Epithelial cell of esophagus (primary cell): Measurements from ENCODE around the gene PCNP.
"Not testable (repeated sequence)": the region's sequence is repeated elsewhere in the genome, so short reads cannot be mapped to it uniquely, and the experiment has no call there.

Experiments used
- DNase-seq: peaks from one replicate; pipeline ENCODE4 v3.0.0; 2010; ENCODE audit warnings: low read depth
- H3K4me3 ChIP-seq: 2 replicates; pipeline ENCODE4 v1.5.1; 2011; ENCODE audit warnings: mild to moderate bottlenecking, low read length, control low read depth
- TF ChIP-seq, protein P1 (sequence below): IDR thresholded peaks from 2 replicates; pipeline ENCODE4 v1.5.1; 2011; ENCODE audit warnings: low read depth, mild to moderate bottlenecking, low read length, control low read depth, inconsistent platforms; ENCODE audit not compliant: insufficient read depth; ENCODE audit errors: missing control alignments

The PCNP gene

DNA sequence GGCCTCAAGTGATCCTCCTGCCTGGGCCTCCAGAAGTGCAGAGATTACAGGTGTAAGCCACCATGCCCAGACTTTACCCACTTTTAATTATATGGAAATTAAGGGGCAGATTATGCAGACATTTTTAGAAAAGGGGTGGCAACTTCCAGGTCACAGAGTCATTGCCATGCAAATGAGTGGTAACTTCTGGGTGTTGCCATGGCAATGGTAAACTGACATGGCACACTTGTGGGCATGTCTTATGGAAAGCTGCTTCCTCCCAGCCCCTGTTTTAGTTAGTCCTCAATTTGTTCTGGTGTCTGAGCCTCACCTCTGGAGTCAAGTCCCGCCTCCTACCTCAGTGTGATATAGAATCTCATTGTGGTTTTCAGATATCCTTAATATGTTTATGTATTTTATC lies 49.7 kb downstream of the PCNP start:
- TF ChIP-seq, protein P1, sequence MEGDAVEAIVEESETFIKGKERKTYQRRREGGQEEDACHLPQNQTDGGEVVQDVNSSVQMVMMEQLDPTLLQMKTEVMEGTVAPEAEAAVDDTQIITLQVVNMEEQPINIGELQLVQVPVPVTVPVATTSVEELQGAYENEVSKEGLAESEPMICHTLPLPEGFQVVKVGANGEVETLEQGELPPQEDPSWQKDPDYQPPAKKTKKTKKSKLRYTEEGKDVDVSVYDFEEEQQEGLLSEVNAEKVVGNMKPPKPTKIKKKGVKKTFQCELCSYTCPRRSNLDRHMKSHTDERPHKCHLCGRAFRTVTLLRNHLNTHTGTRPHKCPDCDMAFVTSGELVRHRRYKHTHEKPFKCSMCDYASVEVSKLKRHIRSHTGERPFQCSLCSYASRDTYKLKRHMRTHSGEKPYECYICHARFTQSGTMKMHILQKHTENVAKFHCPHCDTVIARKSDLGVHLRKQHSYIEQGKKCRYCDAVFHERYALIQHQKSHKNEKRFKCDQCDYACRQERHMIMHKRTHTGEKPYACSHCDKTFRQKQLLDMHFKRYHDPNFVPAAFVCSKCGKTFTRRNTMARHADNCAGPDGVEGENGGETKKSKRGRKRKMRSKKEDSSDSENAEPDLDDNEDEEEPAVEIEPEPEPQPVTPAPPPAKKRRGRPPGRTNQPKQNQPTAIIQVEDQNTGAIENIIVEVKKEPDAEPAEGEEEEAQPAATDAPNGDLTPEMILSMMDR = no peak
- no peak for DNase-seq
- H3K4me3 ChIP-seq = no peak overlapping the region

DNA sequence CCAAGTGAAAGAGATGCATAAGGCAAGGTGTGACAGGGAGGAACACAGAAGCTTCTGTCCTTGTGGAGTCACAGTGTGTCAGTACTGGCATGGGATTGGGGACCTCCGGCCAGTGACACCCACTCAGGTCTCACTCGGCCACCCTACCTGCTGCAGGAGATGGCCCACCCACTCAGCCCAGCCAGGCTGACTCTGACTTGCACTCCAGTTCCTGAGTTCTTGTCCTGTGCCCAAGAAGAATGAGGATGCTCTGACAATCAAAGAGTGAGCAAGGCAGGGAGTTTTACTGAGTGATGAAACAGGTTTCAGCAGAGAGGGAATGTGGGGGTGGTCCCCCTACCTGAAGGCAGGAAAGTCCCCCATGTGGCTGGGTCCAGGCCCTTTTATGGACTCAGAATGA lies 50.9 kb downstream of the PCNP start:
- no peak for DNase-seq
- TF ChIP-seq, protein P1 = no peak

DNA sequence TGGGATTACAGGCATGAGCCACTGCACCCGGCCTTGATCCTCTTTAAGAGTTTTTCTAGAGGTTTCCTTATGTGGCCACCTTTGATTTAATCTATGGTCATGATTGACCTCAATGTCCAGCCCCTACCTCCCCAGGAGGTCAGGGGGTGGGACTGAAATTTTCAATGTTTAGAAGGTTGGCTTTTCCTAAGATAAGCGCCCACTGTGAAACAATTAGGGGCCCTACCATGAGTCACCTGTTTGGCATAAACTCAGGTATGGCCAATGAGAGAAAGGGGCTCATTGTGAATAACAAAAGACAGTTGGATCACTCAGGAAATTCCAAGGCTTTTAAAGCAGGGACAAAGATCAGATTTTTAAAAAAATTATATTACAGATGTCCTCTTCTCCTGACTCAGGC lies 51.9 kb downstream of the PCNP start:
- no peak overlapping the region for H3K4me3 ChIP-seq
- TF ChIP-seq, protein P1 = no peak
- DNase-seq = no peak

More for the DNA sequence above, 50.9 kb downstream of the PCNP start:
- no peak overlapping the region for H3K4me3 ChIP-seq

DNA sequence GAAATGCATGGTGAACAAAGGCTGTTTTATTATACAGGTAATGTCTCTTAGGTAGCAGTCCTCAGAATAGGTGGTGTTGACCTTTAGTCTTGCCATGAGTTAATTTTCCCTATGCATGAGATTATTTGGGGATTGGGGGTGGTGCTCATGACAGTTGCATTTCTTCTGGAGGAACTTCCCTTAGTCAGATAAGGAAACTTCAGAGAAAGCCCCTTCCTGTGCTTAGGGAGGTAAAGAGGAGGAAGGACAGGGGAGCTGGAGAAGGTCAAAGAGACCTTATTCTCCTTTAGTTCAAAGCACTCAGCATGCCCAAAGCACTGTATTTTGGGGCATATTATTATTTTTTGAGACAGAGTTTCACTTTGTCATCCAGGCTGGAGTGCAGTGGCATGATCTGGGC lies 55.2 kb downstream of the PCNP start:
- TF ChIP-seq, protein P1 = no peak
- no peak overlapping the region for H3K4me3 ChIP-seq
- no peak for DNase-seq

DNA sequence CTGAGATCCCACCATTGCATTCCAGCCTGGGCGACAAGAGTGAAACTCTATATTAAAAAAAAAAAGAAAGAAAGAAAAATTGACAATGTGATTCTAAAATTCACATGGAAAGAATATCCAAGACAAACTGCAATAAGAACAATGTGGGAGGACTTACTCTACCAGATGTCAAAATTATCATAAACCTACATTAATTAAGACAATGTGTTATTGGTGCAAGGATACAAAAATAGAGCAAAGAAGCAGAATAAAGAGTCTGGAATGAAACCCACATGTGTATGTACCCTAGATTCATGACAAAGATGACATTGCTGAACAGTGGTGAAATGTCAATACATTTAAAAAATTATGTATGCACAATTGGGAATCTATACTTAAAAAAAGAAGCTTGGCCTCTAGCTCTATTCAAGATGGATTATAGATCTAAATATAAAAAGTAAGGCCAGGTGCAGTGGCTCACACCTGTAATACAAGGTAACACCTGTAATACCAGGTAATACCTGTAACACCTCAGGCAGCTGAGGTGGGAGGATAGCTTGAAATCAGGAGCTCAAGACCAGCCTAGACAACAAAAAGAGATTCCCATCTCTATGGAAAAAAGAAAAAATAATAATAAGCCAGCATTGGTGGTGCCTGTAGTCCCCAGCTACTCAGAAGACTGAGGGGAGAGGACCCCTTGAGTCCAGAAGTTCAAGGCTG lies 57.3 kb downstream of the PCNP start:
- TF ChIP-seq, protein P1 = no peak
- H3K4me3 ChIP-seq = no peak overlapping the region
- no peak for DNase-seq

DNA sequence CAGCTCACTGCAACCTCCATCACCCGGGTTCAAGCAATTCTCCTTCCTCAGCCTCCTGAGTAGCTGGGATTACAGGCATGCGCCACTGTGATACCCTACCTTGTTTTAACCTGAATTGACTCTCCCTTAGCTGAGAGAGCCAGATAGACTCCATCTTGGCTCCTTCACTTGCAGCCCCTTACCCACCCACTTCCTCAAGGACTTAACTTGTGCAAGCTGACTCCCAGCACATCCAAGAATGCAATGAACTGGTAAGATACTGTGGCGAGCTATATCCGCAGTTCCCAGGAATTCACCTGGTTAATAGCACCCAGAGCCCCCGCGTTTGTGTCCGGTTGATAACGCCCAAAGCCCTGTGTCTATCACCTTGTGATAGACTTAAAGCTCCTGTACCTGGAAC lies 58.0 kb downstream of the PCNP start:
- not testable (repeated sequence) for H3K4me3 ChIP-seq, DNase-seq

DNA sequence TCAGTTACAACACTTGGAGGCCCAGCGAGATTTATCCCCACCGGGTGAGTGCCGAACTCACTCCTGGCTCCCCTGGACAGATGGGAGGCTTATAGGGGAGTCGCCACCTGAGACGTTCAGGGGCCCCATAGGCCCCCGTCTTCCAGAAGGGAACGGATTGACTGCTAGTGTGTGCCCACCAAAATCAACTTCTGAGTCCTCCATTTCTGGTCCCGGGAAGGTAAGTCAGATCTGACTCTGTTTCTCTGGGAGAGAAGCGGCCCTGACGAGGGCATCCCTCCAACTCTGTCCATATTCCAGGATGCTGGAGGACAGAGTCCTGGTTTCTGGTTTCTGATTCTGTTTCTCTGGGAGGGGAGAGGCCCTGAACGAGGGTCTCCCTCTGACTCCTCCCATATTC lies 58.6 kb downstream of the PCNP start:
- TF ChIP-seq, protein P1 = no peak
- no peak overlapping the region for H3K4me3 ChIP-seq
- no peak for DNase-seq
